PC-9 (cell line): Measurements from ENCODE around the gene BAX. TPM values are rescaled to one million over a fixed set of nuclear protein-coding genes. Genes with fewer than 3 reads are reported as not detected.

Experiments used
- BruUV-seq: library from RNA; stranded (reverse); fragments of 400-500 nt; replicated peaks from 2 replicates; lab custom pipeline; 2021; lab: Mats Ljungman, UMichigan
- CTCF ChIA-PET: fragments of 300-600 bp; sonication (Branson Sonifier 250); formaldehyde crosslinking; loops from one replicate; lab custom pipeline; 2022; ENCODE audit warnings: antibody characterized with exemption; lab: Charles Lee
- POLR2A ChIA-PET: fragments of 300-600 bp; sonication (Branson Sonifier 250); formaldehyde crosslinking; loops from one replicate; lab custom pipeline; 2022; ENCODE audit warnings: antibody characterized with exemption; ENCODE audit not compliant: unreplicated experiment; lab: Charles Lee
- DNase-seq, 2 experiments: peaks; one replicate each; pipeline versions ENCODE4 v3.0.0 to v3.0.0-alpha.2; 2015 to 2022; ENCODE audit warnings: mixed read lengths in 1 of 2
- H2AFZ ChIP-seq: fragments of 200-600 bp; sonication (generic); 2 replicates; pipeline ENCODE4 v1.8.1; 2017; ENCODE audit warnings: antibody characterized with exemption
- H3F3A ChIP-seq: fragments of 200-600 bp; sonication (generic); 2 replicates; pipeline ENCODE4 v1.8.1; 2017; ENCODE audit warnings: antibody characterized with exemption, mild to moderate bottlenecking, low read depth; ENCODE audit not compliant: insufficient read depth
- H3K27ac ChIP-seq: fragments of 200-600 bp; sonication (generic); 2 replicates; pipeline ENCODE4 v1.6.1; 2016; ENCODE audit warnings: mixed run types
- H3K27me3 ChIP-seq: fragments of 200-600 bp; sonication (generic); 2 replicates; pipeline ENCODE4 v1.6.1; 2016; ENCODE audit warnings: low read depth, mixed run types; ENCODE audit not compliant: insufficient read depth
- H3K36me3 ChIP-seq: fragments of 200-600 bp; sonication (generic); 2 replicates; pipeline ENCODE4 v1.6.1; 2016; ENCODE audit warnings: low read depth, mixed run types
- H3K4me1 ChIP-seq: fragments of 200-600 bp; sonication (generic); replicated peaks from 2 replicates; pipeline ENCODE4 v1.6.1; 2016; ENCODE audit warnings: mixed run types; ENCODE audit not compliant: insufficient read depth
- H3K4me2 ChIP-seq: fragments of 200-600 bp; sonication (generic); 2 replicates; pipeline ENCODE4 v1.6.1; 2017; ENCODE audit warnings: mixed run types
- H3K4me3 ChIP-seq: fragments of 200-600 bp; sonication (generic); 2 replicates; pipeline ENCODE4 v1.6.1; 2016; ENCODE audit warnings: mixed run types
- H3K79me2 ChIP-seq: fragments of 200-600 bp; sonication (generic); 2 replicates; pipeline ENCODE4 v1.6.1; 2017; ENCODE audit warnings: low read depth, mixed run types
- H3K9me2 ChIP-seq: fragments of 200-600 bp; sonication (generic); 2 replicates; pipeline ENCODE4 v1.8.1; 2017; ENCODE audit warnings: mild to moderate bottlenecking; ENCODE audit not compliant: insufficient read depth
- H3K9me3 ChIP-seq: fragments of 200-600 bp; sonication (generic); 2 replicates; pipeline ENCODE4 v1.8.1; 2016; ENCODE audit warnings: low read depth; ENCODE audit not compliant: insufficient read depth
- H4K20me1 ChIP-seq: fragments of 200-600 bp; sonication (generic); 2 replicates; pipeline ENCODE4 v1.8.1; 2017; ENCODE audit not compliant: insufficient read depth
- EZH2 ChIP-seq: fragments of 200-600 bp; sonication (generic); IDR thresholded peaks from 2 replicates; pipeline ENCODE4 v1.8.0; 2017; ENCODE audit warnings: antibody characterized with exemption, low read depth
- intact Hi-C: fragments of 100-400 bp; cut with micrococcal nuclease; formaldehyde crosslinking; loops from one replicate; pipeline ENCODE4 v1.10.0; 2022; ENCODE audit not compliant: unreplicated experiment
- total RNA-seq: library from RNA; stranded (reverse); gene quantifications from 2 replicates; pipeline ENCODE4 v1.2.3, GENCODE V29; 2021
- TF ChIP-seq, protein P1 (sequence below): fragments of 200-600 bp; sonication (generic); conservative IDR thresholded peaks from 2 replicates; pipeline ENCODE4 v1.6.1; 2017; ENCODE audit warnings: mixed run types, antibody characterized with exemption, mild to moderate bottlenecking, moderate library complexity

BAX gene
- total RNA-seq, 1 experiment from 2014 or later: 140 TPM

DNA sequence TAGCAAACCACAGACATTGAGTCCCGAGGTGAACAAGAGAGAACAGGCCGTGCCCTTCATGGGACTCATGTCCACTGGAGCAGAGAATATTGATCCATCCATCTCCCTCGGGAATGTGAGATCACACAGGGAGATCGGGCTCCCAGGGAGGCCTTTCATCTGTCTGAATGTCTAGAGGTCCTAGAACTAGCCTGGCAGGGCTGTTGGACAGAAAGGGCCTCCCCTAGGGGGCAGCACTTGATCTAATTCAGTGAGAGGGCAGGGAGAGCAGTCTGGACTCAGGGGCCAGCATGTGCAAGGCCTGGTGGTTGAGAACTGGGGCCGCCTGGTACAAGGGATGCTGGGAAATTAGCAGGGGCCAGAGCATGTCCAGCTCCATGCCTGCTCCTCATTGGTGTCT lies 43.3 kb downstream of the BAX start:
- no peak for TF ChIP-seq EZH2
- TF ChIP-seq, protein P1, sequence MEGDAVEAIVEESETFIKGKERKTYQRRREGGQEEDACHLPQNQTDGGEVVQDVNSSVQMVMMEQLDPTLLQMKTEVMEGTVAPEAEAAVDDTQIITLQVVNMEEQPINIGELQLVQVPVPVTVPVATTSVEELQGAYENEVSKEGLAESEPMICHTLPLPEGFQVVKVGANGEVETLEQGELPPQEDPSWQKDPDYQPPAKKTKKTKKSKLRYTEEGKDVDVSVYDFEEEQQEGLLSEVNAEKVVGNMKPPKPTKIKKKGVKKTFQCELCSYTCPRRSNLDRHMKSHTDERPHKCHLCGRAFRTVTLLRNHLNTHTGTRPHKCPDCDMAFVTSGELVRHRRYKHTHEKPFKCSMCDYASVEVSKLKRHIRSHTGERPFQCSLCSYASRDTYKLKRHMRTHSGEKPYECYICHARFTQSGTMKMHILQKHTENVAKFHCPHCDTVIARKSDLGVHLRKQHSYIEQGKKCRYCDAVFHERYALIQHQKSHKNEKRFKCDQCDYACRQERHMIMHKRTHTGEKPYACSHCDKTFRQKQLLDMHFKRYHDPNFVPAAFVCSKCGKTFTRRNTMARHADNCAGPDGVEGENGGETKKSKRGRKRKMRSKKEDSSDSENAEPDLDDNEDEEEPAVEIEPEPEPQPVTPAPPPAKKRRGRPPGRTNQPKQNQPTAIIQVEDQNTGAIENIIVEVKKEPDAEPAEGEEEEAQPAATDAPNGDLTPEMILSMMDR: peak; percentile 74
- Histone ChIP-seq H2AFZ (no peak overlapping the region), H3K4me1 (peaks cover 9% of the 10 kb centered on the region), H3K27me3 (no peaks in the 10 kb centered on the region), H3K9me3 (no peaks in the 10 kb centered on the region), H3K9me2 (no peaks in the 10 kb centered on the region), H3K36me3 (peaks cover 20% of the 10 kb centered on the region), H4K20me1 (peaks cover 58% of the 10 kb centered on the region), H3K79me2 (peaks cover 47% of the 10 kb centered on the region), H3F3A (peaks cover 21% of the 10 kb centered on the region), H3K4me2 (no peak overlapping the region), H3K27ac (no peak overlapping the region), H3K4me3 (no peak overlapping the region)
- intact Hi-C loops: loop anchor here (2.0 to 10.0 kb wide), 3 partner anchors 77 to 647 kb away; partner anchors contain the start of genes CA11, RRAS and SCAF1
- no TSS peak for BruUV-seq
- DNase-seq: peak in 1 of 2 experiments; percentile 57
- ChIA-PET CTCF (interaction anchor here (0.5 to 0.7 kb wide), 5 partner anchors 156 to 417 kb away, joined by 3 to 7 read pairs (median 4); no protein-coding TSS in a partner anchor), POLR2A (no interaction called here)

DNA sequence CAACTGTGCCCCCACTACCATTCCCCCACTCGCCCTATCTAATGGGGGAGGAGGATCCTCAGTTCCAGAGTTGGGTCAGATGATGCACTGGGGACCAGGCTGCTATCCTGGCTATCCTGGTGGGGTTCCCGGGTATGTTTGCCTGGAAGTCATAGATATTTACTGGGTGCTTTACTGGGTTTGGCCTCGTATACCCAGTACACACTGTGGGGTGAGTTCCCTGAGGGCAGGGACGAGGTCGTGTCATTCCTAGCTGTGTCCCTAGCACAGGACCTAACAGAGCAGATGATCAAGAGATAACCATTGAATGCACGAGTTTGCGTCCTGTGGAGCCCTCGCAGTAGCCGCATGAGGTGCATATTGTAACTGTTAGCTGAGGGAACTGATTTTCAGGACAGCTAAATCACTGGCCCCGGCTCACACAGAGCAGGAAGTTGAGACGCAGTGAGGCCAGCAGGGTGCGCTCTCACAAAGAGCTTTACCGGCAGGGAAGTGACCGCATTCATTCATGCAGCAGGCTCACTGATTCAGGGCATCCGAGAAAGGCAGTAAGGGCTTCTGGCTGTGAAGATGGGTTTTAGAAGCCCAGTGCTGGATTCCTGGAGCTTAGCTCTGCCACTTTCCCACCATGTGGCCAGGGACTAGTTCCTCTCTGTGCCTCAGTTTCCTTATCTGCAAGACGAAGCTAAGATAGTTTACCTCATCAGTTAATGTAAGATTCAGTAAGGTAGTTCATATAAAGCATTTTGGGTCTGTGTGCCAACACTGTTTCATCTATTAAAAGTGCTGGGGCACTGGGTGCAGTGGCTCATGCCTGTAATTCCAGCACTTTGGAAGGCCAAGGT lies 45.0 kb downstream of the BAX start:
- TF ChIP-seq EZH2: no peak
- TF ChIP-seq, protein P1: peak; percentile 71
- no peak overlapping the region for H3K4me3 ChIP-seq
- no peaks in the 10 kb centered on the region for H3K27me3 ChIP-seq
- H3F3A ChIP-seq: peaks cover 21% of the 10 kb centered on the region
- no peaks in the 10 kb centered on the region for H3K9me3 ChIP-seq
- ChIA-PET CTCF (interaction anchor here (2.0 kb wide), 1 partner anchor 74 kb away, joined by 12 read pairs; no protein-coding TSS in a partner anchor), POLR2A (interaction anchor here (0.8 kb wide), 1 partner anchor 87 kb away, joined by 7 read pairs; no protein-coding TSS in a partner anchor)
- H3K4me2 ChIP-seq: no peak overlapping the region
- H4K20me1 ChIP-seq: peaks cover 58% of the 10 kb centered on the region
- no peaks in the 10 kb centered on the region for H3K9me2 ChIP-seq
- intact Hi-C loops: loop anchor here (2.0 to 10.0 kb wide), 3 partner anchors 75 to 645 kb away; partner anchors contain the start of genes CA11, RRAS and SCAF1
- no TSS peak for BruUV-seq
- H3K79me2 ChIP-seq: peaks cover 38% of the 10 kb centered on the region
- DNase-seq: peak in 1 of 2 experiments; percentile 51
- H2AFZ ChIP-seq: no peak overlapping the region
- H3K4me1 ChIP-seq: peaks cover 8% of the 10 kb centered on the region
- H3K27ac ChIP-seq: no peak overlapping the region
- peaks cover 20% of the 10 kb centered on the region for H3K36me3 ChIP-seq

DNA sequence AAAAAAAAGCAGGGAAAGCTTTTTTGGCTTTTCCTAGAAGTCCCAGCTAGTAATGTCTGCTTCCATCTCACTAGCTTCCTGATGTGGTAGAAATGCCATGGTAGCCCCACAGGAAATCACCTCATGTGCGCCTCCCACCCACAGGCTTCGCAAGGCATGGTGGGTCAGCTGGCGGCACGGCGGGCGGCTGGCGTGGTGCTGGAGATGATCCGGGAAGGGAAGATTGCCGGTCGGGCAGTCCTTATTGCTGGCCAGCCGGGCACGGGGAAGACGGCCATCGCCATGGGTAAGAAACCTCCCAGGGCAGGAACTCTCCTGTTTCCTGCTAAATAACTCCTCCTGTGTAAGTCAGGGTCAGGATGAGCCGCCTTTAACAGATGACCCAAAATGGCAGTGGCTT lies 49.5 kb downstream of the BAX start:
- intact Hi-C loops: no loop called here
- CTCF ChIA-PET: interaction anchor here (0.6 kb wide), 1 partner anchor 27 kb away, joined by 5 read pairs; no protein-coding TSS in a partner anchor
- no peaks in the 10 kb centered on the region for H3K9me3 ChIP-seq
- H3F3A ChIP-seq: peaks cover 18% of the 10 kb centered on the region
- H2AFZ ChIP-seq: no peak overlapping the region
- no peak overlapping the region for H3K4me3 ChIP-seq
- peaks cover 26% of the 10 kb centered on the region for H4K20me1 ChIP-seq
- no peak overlapping the region for H3K4me2 ChIP-seq
- no TSS peak for BruUV-seq
- POLR2A ChIA-PET: interaction anchor here (0.7 kb wide), 1 partner anchor 10 kb away, joined by 3 read pairs; no protein-coding TSS in a partner anchor
- H3K79me2 ChIP-seq: no peaks in the 10 kb centered on the region; the same call in 1 of the 2 replicates
- DNase-seq: no peak
- no peaks in the 10 kb centered on the region for H3K4me1 ChIP-seq
- H3K9me2 ChIP-seq: no peaks in the 10 kb centered on the region
- no peak overlapping the region for H3K27ac ChIP-seq
- no peak for TF ChIP-seq EZH2
- TF ChIP-seq, protein P1: no peak
- peaks cover 35% of the 10 kb centered on the region for H3K36me3 ChIP-seq
- H3K27me3 ChIP-seq: no peaks in the 10 kb centered on the region
